ENCODE results near the gene AKAP17A.

- TF ChIP-seq POLR2AphosphoS5 (IDR thresholded peaks at IDR 0.05; ENCODE audit: low read depth, low read length) (no peak), POLR2A (IDR thresholded peaks at IDR 0.05; ENCODE audit: low read depth, low read length) (no peak), PAX5 (IDR thresholded peaks at IDR 0.05; ENCODE audit: insufficient read depth, low read length, severe bottlenecking) (no peak), TAF1 (IDR thresholded peaks at IDR 0.05; ENCODE audit: low read depth, low read length) (no peak)
Measured at GRCh38 chrX:1546691-1547251, 44.6 kb upstream of the AKAP17A start.

All from GM12891 (cell line).